ENCODE data around the gene ABHD4.
"Not testable (repeated sequence)": the region's sequence is repeated elsewhere in the genome, so short reads cannot be mapped to it uniquely, and the experiment has no call there.

The ABHD4 gene

GRCh38 chr14:22630066-22630465, 32.0 kb downstream of the ABHD4 start:
- no peak for DNase-seq

DNA sequence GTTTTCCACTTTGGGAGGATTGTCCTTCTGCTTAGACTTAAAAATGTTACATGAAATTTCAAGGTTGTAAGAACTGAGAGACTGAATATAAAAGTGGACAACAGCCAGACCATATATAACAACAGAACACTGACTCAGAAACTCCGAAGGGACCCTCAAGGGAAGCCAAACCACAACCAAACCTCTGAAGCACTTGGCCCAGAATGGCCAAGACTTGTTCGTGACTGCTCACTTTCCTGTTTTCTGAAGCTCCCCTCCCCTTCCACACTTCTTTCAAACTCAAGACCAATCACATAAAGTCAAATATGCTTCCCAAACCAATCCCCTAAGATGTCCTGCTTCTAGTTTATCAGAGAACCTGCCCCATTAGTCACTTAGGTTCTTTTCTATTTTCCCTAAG, 32.4 kb downstream of the ABHD4 start:
- DNase-seq: no peak

DNA sequence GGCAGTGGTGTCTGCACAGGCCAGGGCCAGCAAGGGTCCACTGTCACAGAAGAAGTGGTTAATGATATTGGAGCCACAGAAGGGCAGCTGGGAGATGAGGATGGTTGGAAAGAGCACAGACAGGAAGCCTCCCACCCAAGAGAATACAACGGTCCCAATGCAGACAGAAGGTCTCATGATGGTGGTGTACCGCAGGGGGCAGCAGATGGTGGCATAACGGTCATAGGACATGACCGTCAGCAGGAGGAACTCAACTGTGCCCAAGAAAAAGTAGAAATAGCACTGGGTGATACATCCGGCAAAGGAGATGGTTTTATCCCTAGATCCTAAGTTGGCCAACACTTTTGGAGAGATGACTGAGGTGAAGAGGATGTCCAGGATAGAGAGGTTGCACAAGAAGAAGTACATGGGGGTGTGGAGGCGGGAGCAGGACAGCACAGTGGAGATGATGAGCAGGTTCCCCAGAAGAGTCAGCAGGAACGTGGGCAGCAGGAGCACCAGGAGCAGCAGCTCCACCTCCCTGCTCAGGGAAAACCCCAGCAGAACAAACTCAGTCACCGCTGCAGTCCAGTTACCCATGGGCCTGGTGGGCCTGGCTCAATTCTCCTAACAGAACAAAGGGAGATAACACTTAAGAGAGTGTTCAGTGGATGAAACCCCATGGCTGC, 36.3 kb downstream of the ABHD4 start:
- no peak for DNase-seq

- not testable (repeated sequence) for DNase-seq
These were observed 37.9 kb downstream of the ABHD4 start for GRCh38 chr14:22635980-22636379.

DNA sequence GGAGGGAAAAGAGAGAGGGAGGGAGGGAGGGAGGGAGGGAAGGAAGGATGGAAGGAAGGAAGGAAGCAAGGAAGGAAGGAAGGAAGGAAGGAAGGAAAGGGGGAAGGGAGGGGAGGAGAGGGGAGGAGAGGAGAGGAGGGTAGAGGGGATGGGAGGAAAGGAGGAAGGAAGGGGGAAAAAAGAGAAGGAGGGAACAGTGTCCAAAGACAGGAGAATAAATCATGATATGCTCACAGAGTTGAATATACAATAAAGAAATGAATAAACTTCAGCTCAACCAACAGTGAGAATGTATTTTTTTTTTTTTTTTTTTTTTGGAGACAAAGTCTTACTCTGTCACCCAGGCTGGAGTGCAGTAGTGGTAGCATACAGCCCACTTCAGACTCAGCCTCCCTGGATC, 42.1 kb downstream of the ABHD4 start:
- no peak for DNase-seq

GRCh38 chr14:22641846-22642245, 43.7 kb downstream of the ABHD4 start:
- no peak for DNase-seq

DNA sequence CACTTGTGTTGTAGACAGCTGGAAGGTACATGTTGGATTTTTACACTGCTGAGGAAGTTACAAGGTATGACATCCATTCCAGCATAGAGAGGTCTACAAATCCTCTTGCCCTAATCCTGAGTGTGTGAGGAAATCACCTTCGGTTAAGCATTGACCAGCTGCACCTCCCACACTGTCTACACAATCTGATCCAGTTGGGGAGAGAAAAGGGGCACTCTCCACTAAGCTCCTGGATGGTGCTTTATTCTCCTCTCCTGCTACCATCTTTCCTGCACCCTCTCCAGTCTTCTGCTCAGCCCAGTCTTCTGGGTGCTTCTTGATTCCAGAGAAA, 46.2 kb downstream of the ABHD4 start, which contains the start of gene OR6J1:
Gene OR6J1 (minus strand): TSS at position 48 of the 331 bp plus-strand sequence. CDS start 9,541 bp downstream, outside the sequence.
- no peak for DNase-seq

- no peak for DNase-seq
These were observed 48.6 kb downstream of the ABHD4 start for GRCh38 chr14:22646570-22647254.

DNA sequence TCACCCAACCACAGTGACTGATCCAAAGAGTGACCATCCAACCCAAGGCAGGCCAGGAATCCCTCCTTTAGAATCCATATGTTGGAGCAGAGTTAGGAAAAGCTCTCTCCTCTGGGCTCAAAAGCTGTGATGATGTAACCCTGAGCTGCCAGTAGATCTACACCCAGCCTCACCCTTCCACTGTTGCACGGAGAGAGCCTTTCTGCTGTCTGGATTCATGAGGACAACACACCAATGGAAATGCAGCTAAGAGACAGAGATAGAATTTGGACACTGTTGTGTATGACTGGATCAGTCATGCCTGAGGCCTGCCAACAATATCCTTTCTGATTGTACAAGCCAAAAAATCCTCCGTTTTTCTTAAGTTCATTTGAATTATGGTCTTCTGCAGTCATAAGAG, 50.4 kb downstream of the ABHD4 start:
- no peak for DNase-seq

DNA sequence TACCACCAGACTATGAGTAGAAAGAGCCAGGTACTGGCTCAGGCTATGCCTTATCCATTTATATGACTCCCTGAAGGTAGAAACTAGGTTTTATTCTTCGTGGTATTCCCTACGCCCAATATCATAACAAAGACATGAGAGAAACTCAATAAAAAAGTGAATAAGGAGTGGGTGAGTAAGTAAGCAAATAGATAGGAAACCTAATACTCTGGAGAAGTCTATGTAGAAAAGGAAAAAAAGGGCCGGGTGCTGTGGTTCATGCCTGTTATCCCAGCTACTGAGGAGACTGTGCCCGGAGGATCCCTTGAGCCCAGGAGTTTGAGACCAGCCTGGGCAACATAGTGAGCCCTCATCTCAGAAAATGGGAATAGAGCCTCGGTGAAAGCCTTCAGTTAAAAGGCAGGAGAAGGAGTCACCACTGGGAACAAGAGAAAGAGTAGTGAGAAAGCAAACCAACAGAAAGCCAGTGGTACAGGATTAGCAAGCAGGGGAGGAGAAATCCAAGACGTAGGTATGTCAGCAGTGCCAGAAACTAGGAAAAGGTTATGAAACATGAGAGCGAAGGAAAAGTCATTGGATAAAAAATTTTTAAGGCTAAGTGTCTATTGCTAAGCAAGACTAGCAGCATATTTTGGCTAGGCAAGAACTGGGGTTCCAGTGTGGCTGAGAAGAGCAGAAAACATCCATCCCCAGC, 52.1 kb downstream of the ABHD4 start:
- DNase-seq: no peak

- DNase-seq: no peak
These were observed 52.9 kb downstream of the ABHD4 start for GRCh38 chr14:22650960-22651521.

GRCh38 chr14:22651586-22651985, 53.5 kb downstream of the ABHD4 start:
- no peak for DNase-seq

GRCh38 chr14:22653012-22653621, 55.0 kb downstream of the ABHD4 start:
- DNase-seq: peak; percentile 59

- DNase-seq: no peak
These were observed 58.1 kb downstream of the ABHD4 start for GRCh38 chr14:22656226-22656625.

GRCh38 chr14:22656945-22657731, 59.0 kb downstream of the ABHD4 start:
- no peak for DNase-seq

- no peak for DNase-seq
These were observed 59.8 kb downstream of the ABHD4 start for GRCh38 chr14:22657861-22658260.

DNA sequence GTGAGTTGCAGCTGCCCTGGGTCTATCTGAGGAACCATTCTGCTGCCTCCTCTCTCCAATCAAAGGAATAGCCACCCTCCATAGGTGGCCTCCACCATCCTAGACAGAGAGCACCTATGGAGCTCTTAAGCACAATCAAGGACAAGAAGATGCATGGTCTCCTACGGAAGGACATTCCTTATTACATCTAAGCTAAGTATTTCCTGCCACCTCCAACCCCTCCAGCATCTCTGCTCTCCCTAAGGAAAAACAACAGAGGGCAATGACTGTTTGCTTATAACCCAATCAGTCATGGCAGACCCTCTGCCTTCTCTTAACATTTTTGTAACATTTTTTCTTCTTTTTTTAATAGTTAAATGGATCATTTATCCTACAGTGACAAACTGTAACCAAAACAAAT, 60.8 kb downstream of the ABHD4 start:
- no peak for DNase-seq

DNA sequence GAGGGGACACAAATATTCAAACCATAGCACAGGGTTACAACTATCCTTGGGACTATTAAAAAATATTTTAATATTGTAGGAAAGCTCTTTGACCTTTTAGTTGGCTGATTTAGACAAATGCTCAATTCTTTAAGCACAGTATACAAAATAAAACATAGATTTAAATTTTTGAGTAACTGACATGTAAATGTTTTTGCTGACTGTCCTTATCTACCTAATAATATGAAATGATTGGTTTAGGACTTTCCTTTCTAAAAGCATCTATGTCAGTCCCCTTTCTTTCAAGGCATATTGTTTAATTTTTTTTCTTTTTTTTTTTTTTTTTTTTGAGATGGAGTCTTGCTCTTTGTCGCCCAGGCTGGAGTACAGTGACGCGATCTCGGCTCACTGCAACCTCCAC, 62.6 kb downstream of the ABHD4 start:
- no peak for DNase-seq

Data from NCI-H1092 (cell line).